Mesothelial cell of epicardium (in vitro differentiated cells): ENCODE measurements around the gene SCN9A. TPM values are rescaled to one million over a fixed set of nuclear protein-coding genes. Genes with fewer than 3 reads are reported as not detected.

Source experiments
- DNase-seq, 2 experiments: peaks; one replicate each; pipeline ENCODE4 v3.0.0; 2021; ENCODE audit warnings: low spot score in 2 of 2; ENCODE audit not compliant: unreplicated experiment in 2 of 2
- H3K27ac Mint-ChIP-seq: 2 replicates; pipeline ENCODE4 v1.8.0; 2021; ENCODE audit warnings: mixed read lengths
- H3K27me3 Mint-ChIP-seq: 2 replicates; pipeline ENCODE4 v1.8.0; 2021; ENCODE audit warnings: low read depth, mixed read lengths
- H3K36me3 Mint-ChIP-seq: 2 replicates; pipeline ENCODE4 v1.8.0; 2021; ENCODE audit warnings: mixed read lengths
- H3K4me1 Mint-ChIP-seq: 2 replicates; pipeline ENCODE4 v1.8.0; 2021; ENCODE audit warnings: mixed read lengths
- H3K4me3 Mint-ChIP-seq: 2 replicates; pipeline ENCODE4 v1.8.0; 2021; ENCODE audit warnings: mild to moderate bottlenecking, moderate library complexity, mixed read lengths
- H3K9me3 Mint-ChIP-seq: 2 replicates; pipeline ENCODE4 v1.8.0; 2021; ENCODE audit warnings: mixed read lengths
- CTCF ChIP-seq: fragments of 200-600 bp; sonication (generic); IDR thresholded peaks from one replicate; pipeline ENCODE4 v1.5.0; 2021; ENCODE audit warnings: antibody characterized with exemption; ENCODE audit not compliant: unreplicated experiment
- total RNA-seq: library from RNA; stranded (reverse); gene quantifications from 3 replicates; pipeline ENCODE4 v1.2.1, GENCODE V29; 2021

SCN9A gene
- total RNA-seq, 1 donor from 2014 or later: 2.5 TPM

DNA sequence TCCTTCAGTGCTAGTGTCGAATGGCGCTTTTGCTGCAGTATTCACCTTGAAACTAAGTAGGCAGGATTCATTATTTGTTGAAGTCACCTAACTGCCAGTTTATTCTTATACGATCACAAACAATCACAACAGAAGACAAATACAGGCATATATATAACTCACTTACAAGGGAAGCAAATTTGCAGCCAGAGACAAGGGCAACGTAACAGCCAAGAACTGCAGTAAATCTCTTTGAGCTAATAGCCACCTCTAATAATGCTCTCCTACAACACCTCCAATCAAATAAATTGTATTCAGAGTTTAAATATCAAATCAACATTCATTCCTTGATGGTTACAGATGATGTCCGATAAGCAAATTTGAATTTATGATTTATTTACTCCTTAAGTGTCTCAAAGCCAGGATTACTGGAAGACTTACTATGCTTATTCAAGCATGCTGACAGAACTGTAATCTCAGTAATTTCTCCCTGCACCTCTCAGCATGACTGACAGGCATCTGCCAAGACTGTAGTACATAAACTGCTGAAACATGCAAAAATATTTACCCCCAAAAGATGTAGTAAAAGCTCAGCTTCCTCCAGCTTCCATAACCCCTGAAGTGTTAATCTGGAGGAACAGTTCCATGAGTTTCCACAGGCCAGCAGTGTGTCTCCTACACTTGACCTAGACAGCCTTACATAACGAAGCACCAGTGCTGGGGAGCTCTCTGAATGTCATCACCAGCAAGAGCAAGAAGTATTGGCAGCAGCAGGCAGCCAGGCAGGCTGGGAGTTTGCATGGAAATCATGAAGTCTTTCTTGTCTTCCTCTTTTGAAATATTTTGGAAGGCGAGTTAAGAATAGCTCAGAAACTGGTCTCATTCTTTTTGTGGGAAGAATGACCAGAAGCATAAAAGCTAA lies 227.0 kb downstream of the SCN9A start:
- H3K36me3 Mint-ChIP-seq: no peaks in the 10 kb centered on the region
- H3K9me3 Mint-ChIP-seq: no peaks in the 10 kb centered on the region
- H3K27ac Mint-ChIP-seq: no peak overlapping the region
- H3K4me1 Mint-ChIP-seq: peaks cover 21% of the 10 kb centered on the region
- TF ChIP-seq CTCF: no peak
- no peak for DNase-seq
- H3K27me3 Mint-ChIP-seq: peaks cover 6% of the 10 kb centered on the region
- H3K4me3 Mint-ChIP-seq: no peak overlapping the region

DNA sequence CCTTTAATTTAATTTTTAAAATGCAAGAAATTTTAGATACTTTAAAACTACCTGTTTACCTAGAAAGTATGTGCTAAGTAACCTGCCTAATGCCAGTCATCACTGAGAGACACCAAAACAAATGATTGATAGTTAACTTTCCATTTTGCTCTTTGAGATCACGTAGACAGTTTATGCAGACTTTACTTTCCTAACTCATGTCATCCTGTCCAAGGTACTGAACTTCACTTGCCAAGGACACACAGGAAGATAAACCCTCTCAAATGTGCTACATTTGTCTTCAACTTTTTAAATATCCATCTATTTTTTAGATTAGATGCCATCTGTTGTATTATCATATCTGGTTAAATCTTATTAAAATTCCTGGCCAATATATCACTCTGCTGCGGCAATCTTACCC lies 227.9 kb downstream of the SCN9A start:
- no peak for TF ChIP-seq CTCF
- no peak overlapping the region for H3K27ac Mint-ChIP-seq
- H3K9me3 Mint-ChIP-seq: no peaks in the 10 kb centered on the region
- no peaks in the 10 kb centered on the region for H3K36me3 Mint-ChIP-seq
- DNase-seq: no peak
- peaks cover 6% of the 10 kb centered on the region for H3K27me3 Mint-ChIP-seq
- no peak overlapping the region for H3K4me3 Mint-ChIP-seq
- peaks cover 15% of the 10 kb centered on the region for H3K4me1 Mint-ChIP-seq

Other genes starting within 250 kb of the SCN9A start
- gene SCN1A, start 247.9 kb downstream of the SCN9A start, total RNA-seq: 0.66 to 1.9 TPM (median 1.6 TPM) in 3 replicates
- gene SCN7A, start 118.3 kb upstream of the SCN9A start, total RNA-seq: 2.2 to 2.6 TPM (median 2.5 TPM) in 3 replicates